Adrenal gland (tissue), 12 donors: Measurements from ENCODE around the gene CPED1. TPM values are rescaled to one million over a fixed set of nuclear protein-coding genes. Genes with fewer than 3 reads are reported as not detected.

ENCODE experiments used
- DNase-seq, 7 donors: peaks; one replicate each; pipeline ENCODE4 v3.0.0-alpha.2; 2019 to 2020
- H3K27ac ChIP-seq, 5 donors: fragments of 200-600 bp; sonication (generic) in 4 of 5; 1 replicate in 3 of 5; 2 replicates in 2 of 5; pipeline versions ENCODE4 v1.5.1 to v1.8.0; 2016 to 2020; ENCODE audit warnings: mild to moderate bottlenecking in 1 of 5
- H3K27me3 ChIP-seq: fragments of 200-600 bp; 2 replicates; pipeline ENCODE4 v1.8.0; 2021
- H3K36me3 ChIP-seq, 2 donors: fragments of 200-600 bp; replicated peaks in 1 of 2; 1 replicate in 1 of 2; 2 replicates in 1 of 2; pipeline versions ENCODE4 v1.5.1 to v1.8.0; 2018 to 2022
- H3K4me1 ChIP-seq, 2 donors: fragments of 200-600 bp; replicated peaks in 1 of 2; 1 replicate in 1 of 2; 2 replicates in 1 of 2; pipeline versions ENCODE4 v1.5.1 to v1.8.0; 2018 to 2021
- H3K4me3 ChIP-seq, 4 donors: fragments of 200-600 bp; sonication (generic) in 3 of 4; one replicate each; pipeline ENCODE4 v1.5.1; 2016 to 2018
- H3K9me3 ChIP-seq, 3 donors: fragments of 200-600 bp; sonication (generic) in 1 of 3; replicated peaks in 1 of 3; 1 replicate in 2 of 3; 2 replicates in 1 of 3; pipeline versions ENCODE4 v1.5.1 to v1.8.0; 2016 to 2021
- POLR2A ChIP-seq, 2 donors: fragments of 450-650 bp; IDR thresholded peaks; one replicate each; pipeline ENCODE4 v1.6.1; 2017; ENCODE audit warnings: antibody characterized with exemption in 2 of 2, mild to moderate bottlenecking in 2 of 2, moderate library complexity in 1 of 2
- WGBS, 4 donors: extraction: QIAGEN DNeasy Blood & Tissue Kit in 2 of 4; methylation state at CpG; one replicate each; pipeline versions ENCODE4 v1.1.5 to v1.1.7; 2013 to 2017; 5-methylcytosine and 5-hydroxymethylcytosine counted together
- intact Hi-C, 2 donors: fragments of 100-400 bp; cut with DNase I; formaldehyde crosslinking; loops; one replicate each; pipeline versions ENCODE4 v1.14.1 to v1.15.0; 2022 to 2023
- polyA plus RNA-seq, 3 donors: library from polyadenylated mRNA; stranded (reverse); fragments of 200-250 nt in 2 of 3; fragments of 350-450 nt in 1 of 3; fragmentation: Illumina TruSeq in 1 of 3; extraction: RNeasy Lipid Tissue Mini Kit (QIAGEN cat#74804) in 1 of 3; gene quantifications; one replicate each; pipeline ENCODE4 v1.2.3, GENCODE V29; 2013 to 2014
- total RNA-seq, 9 donors: library from RNA; depleted of rRNA in 4 of 9; stranded (reverse); fragments of >200 nt in 4 of 9; fragments of 120-200 nt in 1 of 9; fragmentation: NEBNext Ultra II Directional in 1 of 9; extraction: Animal tissue kit (Norgen Biotek cat#: 25700) in 1 of 9; gene quantifications; one replicate each; pipeline versions ENCODE4 v1.1.0 to v1.2.4, GENCODE V29; 2013 to 2023
- TF ChIP-seq, protein P1 (sequence below), 6 experiments: fragments of 450-650 bp in 4 of 6; fragments of 200-600 bp in 2 of 6; sonication (generic) in 1 of 6; IDR thresholded peaks; 1 replicate in 5 of 6; 2 replicates in 1 of 6; pipeline versions ENCODE4 v1.5.1 to v1.8.0; 2016 to 2021; ENCODE audit warnings: antibody characterized with exemption in 6 of 6, mild to moderate bottlenecking in 2 of 6, moderate library complexity in 1 of 6
- donor health status: healthy with polysubstance abuse.
- donor health status: Bipolar disorder and iron deficiency.
- donor health status: DM: yes; HTN: yes; CAD: no.
- donor health status: DM: no; HTN: no; CAD: no.
- donor health status: DM: no; HTN: no; CAD: no.
- donor health status: DM: yes; HTN: yes; CAD: no.

Gene CPED1
- total and polyA plus RNA-seq, 12 donors: 5.2 to 72.2 (median 40.7) TPM

- TF ChIP-seq POLR2A (IDR thresholded peaks at IDR 0.05): no peak
- intact Hi-C loops: no loop called here
- WGBS, 4 donors: 41 to 56% (median 49%) methylated on average over 4 of the region's 4 CpGs
- Histone ChIP-seq H3K27ac (no peak overlapping the region), H3K9me3 (no peaks in the 10 kb centered on the region), H3K4me3 (no peak overlapping the region), H3K4me1 (peaks cover 6 to 36% of the 10 kb centered on the region in 2 donors), H3K27me3 (no peaks in the 10 kb centered on the region), H3K36me3 (no peaks in the 10 kb centered on the region)
- DNase-seq: no peak
These were observed 57.5 kb downstream of the CPED1 start for GRCh38 chr7:121046009-121046408.

GRCh38 chr7:121046893-121047468 lies 58.5 kb downstream of the CPED1 start:
- 89 to 90% (median 89%) methylated on average over 2 of the region's 2 CpGs for WGBS, 4 donors
- TF ChIP-seq, protein P1, sequence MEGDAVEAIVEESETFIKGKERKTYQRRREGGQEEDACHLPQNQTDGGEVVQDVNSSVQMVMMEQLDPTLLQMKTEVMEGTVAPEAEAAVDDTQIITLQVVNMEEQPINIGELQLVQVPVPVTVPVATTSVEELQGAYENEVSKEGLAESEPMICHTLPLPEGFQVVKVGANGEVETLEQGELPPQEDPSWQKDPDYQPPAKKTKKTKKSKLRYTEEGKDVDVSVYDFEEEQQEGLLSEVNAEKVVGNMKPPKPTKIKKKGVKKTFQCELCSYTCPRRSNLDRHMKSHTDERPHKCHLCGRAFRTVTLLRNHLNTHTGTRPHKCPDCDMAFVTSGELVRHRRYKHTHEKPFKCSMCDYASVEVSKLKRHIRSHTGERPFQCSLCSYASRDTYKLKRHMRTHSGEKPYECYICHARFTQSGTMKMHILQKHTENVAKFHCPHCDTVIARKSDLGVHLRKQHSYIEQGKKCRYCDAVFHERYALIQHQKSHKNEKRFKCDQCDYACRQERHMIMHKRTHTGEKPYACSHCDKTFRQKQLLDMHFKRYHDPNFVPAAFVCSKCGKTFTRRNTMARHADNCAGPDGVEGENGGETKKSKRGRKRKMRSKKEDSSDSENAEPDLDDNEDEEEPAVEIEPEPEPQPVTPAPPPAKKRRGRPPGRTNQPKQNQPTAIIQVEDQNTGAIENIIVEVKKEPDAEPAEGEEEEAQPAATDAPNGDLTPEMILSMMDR (IDR thresholded peaks at IDR 0.05): no peak
- no peak for TF ChIP-seq POLR2A (IDR thresholded peaks at IDR 0.05)

DNA sequence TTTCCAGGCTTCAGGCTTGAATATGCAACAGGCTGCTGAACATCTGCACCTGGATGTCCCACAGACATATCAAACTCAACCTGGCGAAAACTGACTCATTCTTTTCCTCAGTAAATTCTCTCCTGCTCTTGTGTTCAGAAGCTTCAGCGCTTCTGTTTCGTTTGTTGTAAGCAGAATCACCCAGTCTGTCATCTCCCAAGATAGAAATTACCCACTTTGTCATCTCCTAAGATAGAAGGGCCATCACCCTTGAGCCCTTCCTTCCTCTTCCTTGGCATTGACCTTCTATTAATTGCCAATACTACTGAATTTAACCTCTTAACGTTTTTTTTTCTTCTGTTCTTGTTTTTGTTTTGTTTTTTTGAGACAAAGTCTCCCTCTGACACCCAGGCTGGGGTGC lies 59.7 kb downstream of the CPED1 start:
- TF ChIP-seq POLR2A (IDR thresholded peaks at IDR 0.05): no peak
- TF ChIP-seq, protein P1 (IDR thresholded peaks at IDR 0.05): no peak
- H3K4me1 ChIP-seq: peaks cover 6 to 30% of the 10 kb centered on the region in 2 donors
- no peak overlapping the region for H3K27ac ChIP-seq
- 48 to 61% (median 57%) methylated on average over 4 of the region's 4 CpGs for WGBS, 4 donors
- no peaks in the 10 kb centered on the region for H3K9me3 ChIP-seq
- DNase-seq: no peak
- no peaks in the 10 kb centered on the region for H3K36me3 ChIP-seq
- no peaks in the 10 kb centered on the region for H3K27me3 ChIP-seq
- no peak overlapping the region for H3K4me3 ChIP-seq
- intact Hi-C loops: no loop called here

More at GRCh38 chr7:121046893-121047468, 58.5 kb downstream of the CPED1 start:
- no peaks in the 10 kb centered on the region for H3K36me3 ChIP-seq
- DNase-seq: no peak
- H3K9me3 ChIP-seq: no peaks in the 10 kb centered on the region
- H3K27me3 ChIP-seq: no peaks in the 10 kb centered on the region
- no peak overlapping the region for H3K27ac ChIP-seq
- intact Hi-C loops: no loop called here
- H3K4me1 ChIP-seq: peaks cover 6 to 30% of the 10 kb centered on the region in 2 donors
- H3K4me3 ChIP-seq: no peak overlapping the region

- Histone ChIP-seq H3K27ac (no peak overlapping the region), H3K9me3 (no peaks in the 10 kb centered on the region), H3K4me1 (peaks cover 6 to 30% of the 10 kb centered on the region in 2 donors), H3K36me3 (no peaks in the 10 kb centered on the region), H3K4me3 (no peak overlapping the region), H3K27me3 (no peaks in the 10 kb centered on the region)
- no peak for DNase-seq
- TF ChIP-seq, protein P1 (IDR thresholded peaks at IDR 0.05): no peak
- TF ChIP-seq POLR2A (IDR thresholded peaks at IDR 0.05): no peak
- 78 to 90% (median 83%) methylated on average over 3 of the region's 3 CpGs for WGBS, 4 donors
- intact Hi-C loops: no loop called here
These were observed 60.7 kb downstream of the CPED1 start for GRCh38 chr7:121049028-121049791.
